ENCODE results near the gene LCN15.
A peak's percentile ranks its signal among the peaks of the same experiment; 100 is the strongest.
"Not testable (repeated sequence)": the region's sequence is repeated elsewhere in the genome, so short reads cannot be mapped to it uniquely, and the experiment has no call there.

The LCN15 gene

GRCh38 chr9:136764301-136764891, at the start of gene LCN15:
Gene LCN15, minus strand, starts transcription at chr9:136764518. Its CDS starts 30 bp downstream, at chr9:136764488.
- no peak for DNase-seq

- DNase-seq = no peak
These were observed 44.5 kb upstream of the LCN15 start for GRCh38 chr9:136808806-136809158.

GRCh38 chr9:136808075-136808805, 43.9 kb upstream of the LCN15 start:
- peak; percentile 50 to 55 for DNase-seq

- DNase-seq = peak; percentile 82 to 83
These were observed 43.2 kb upstream of the LCN15 start, which contains the start of gene RABL6 for GRCh38 chr9:136807281-136808074. Gene RABL6, plus strand, starts transcription at chr9:136807948. Its CDS starts 249 bp downstream, at chr9:136808197.

- DNase-seq = no peak
These were observed 42.4 kb upstream of the LCN15 start for GRCh38 chr9:136806631-136807201.

GRCh38 chr9:136806067-136806466, 41.7 kb upstream of the LCN15 start:
- DNase-seq = no peak

GRCh38 chr9:136805207-136805740, 41.0 kb upstream of the LCN15 start:
- DNase-seq = no peak

- no peak for DNase-seq
These were observed 40.3 kb upstream of the LCN15 start for GRCh38 chr9:136804509-136805206.

- no peak for DNase-seq
These were observed 39.5 kb upstream of the LCN15 start for GRCh38 chr9:136803551-136804508.

GRCh38 chr9:136803009-136803550, 38.8 kb upstream of the LCN15 start:
- DNase-seq = not testable (repeated sequence)

GRCh38 chr9:136802321-136802720, 38.0 kb upstream of the LCN15 start:
- no peak for DNase-seq

- peak; percentile 89 to 90 for DNase-seq
These were observed 35.7 kb upstream of the LCN15 start for GRCh38 chr9:136799854-136800657.

- no peak for DNase-seq
These were observed 34.9 kb upstream of the LCN15 start for GRCh38 chr9:136799079-136799853.

- no peak for DNase-seq
These were observed 34.4 kb upstream of the LCN15 start for GRCh38 chr9:136798708-136799078.

- DNase-seq = not testable (repeated sequence)
These were observed 32.5 kb upstream of the LCN15 start for GRCh38 chr9:136796775-136797347.

GRCh38 chr9:136796238-136796774, 32.0 kb upstream of the LCN15 start, which contains the start of gene CCDC183:
Gene CCDC183, plus strand, starts transcription at chr9:136796338. Its CDS starts 60 bp downstream, at chr9:136796398.
- no peak for DNase-seq

- DNase-seq = no peak
These were observed 30.7 kb upstream of the LCN15 start for GRCh38 chr9:136795000-136795348.

- no peak for DNase-seq
These were observed 30.1 kb upstream of the LCN15 start for GRCh38 chr9:136794281-136794999.

Measured in stimulated activated CD4-positive, alpha-beta T cell treated with anti-CD3 and anti-CD28 coated beads, Interleukin-2, amount 100 ng/mL, for 24 hours (primary cell).